LoVo (cell line): Measurements from ENCODE around the gene MFSD8.
"Not testable (repeated sequence)": the region's sequence is repeated elsewhere in the genome, so short reads cannot be mapped to it uniquely, and the experiment has no call there.

Source experiments
- DNase-seq: peaks from one replicate; pipeline ENCODE4 v3.0.0-alpha.2; 2016; ENCODE audit warnings: low spot score

MFSD8 gene

DNA sequence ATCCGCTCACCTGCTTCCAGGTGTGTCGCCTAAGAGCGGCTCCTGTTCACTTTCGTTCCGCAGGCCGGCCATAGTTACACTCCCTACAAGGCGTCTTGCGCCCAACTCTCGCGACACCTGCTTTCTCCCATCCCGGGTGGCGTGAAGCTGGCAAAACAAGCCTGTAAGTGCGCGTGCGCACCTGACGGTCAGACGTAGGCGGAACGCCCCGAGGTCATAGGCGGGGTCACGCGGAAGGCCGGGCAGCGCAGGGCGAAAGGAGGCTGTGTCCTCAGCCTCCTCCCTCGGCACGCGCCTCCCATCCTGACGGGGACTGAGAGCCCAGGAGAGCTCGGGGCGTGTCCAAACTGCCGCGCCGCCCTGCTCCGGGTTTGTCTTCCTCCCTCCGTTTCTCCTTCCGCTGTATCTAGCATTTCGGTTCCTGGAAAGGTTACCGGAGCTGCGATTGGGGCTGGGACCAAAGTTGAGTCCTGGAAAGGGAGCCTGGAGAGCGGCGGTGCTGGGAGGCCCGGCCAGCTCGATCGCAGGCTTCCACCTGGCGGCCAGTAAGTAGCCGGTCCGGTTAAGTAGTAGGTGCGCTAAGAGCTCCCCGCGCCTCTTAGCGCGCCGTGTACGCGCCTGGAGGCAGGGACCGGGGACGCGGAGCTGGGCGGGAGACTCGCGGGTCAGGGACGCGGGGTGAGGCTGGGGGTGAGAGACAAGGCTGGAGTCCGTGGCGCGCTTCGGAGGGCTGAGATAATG, at the start of gene MFSD8, which contains the start of gene ABHD18:
Gene MFSD8, minus strand, starts transcription at position 112 of the 741 bp plus-strand sequence. Its CDS starts 40 bp downstream, at position 72.
Gene ABHD18, plus strand, starts transcription at position 345 of the 741 bp plus-strand sequence. CDS start 17,550 bp downstream, outside the sequence.
- peak; percentile 100 for DNase-seq

GRCh38 chr4:128009428-128009827, 44.5 kb upstream of the MFSD8 start:
- DNase-seq = no peak

GRCh38 chr4:128006592-128006991, 41.6 kb upstream of the MFSD8 start:
- no peak for DNase-seq

GRCh38 chr4:127997534-127998388, 32.8 kb upstream of the MFSD8 start:
- no peak for DNase-seq

- not testable (repeated sequence) for DNase-seq
Measured at GRCh38 chr4:127996521-127996920, 31.5 kb upstream of the MFSD8 start.

DNA sequence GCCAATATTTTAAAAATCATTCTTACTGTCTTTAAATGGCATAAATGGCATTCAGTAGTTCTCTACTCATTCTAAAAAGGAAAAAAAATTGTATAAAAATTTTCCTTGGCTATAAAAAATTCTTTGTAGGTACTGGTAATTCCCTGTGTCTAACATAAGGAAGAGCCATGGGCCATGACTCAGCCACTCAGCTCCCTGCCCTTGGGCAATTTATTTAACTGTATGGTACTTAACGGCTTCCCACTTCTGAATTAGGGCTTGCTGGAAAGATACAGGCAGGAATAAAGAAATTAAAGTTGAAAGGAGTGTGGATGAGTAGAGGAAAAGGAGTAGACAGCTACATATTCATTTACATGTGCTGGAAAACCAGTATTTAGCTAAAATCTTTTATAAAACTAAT, 30.8 kb upstream of the MFSD8 start:
- DNase-seq = no peak

- DNase-seq = no peak
Measured at GRCh38 chr4:127993151-127993550, 28.2 kb upstream of the MFSD8 start.

- DNase-seq = no peak
Measured at GRCh38 chr4:127988638-127989037, 23.7 kb upstream of the MFSD8 start.

GRCh38 chr4:127985989-127986388, 21.0 kb upstream of the MFSD8 start:
- DNase-seq = no peak

DNA sequence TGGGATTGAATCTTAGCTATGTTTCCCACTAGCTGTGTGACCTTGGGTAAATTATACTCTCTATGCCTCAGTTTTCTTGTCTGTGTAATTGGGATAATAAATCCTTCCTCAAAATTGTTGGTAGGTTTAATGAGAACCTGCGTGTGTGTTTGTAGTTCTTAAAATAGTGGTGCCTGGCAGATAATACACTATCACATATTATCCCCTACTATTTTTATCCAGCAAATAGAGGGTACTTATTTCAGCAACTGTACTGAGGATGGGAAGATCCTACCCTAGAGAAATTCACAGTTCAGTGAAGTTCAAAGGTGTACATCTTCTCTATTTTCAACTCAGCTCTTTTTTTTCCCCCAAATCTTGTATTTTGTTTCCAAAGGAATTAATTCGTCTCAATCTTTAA, 17.5 kb upstream of the MFSD8 start:
- no peak for DNase-seq

DNA sequence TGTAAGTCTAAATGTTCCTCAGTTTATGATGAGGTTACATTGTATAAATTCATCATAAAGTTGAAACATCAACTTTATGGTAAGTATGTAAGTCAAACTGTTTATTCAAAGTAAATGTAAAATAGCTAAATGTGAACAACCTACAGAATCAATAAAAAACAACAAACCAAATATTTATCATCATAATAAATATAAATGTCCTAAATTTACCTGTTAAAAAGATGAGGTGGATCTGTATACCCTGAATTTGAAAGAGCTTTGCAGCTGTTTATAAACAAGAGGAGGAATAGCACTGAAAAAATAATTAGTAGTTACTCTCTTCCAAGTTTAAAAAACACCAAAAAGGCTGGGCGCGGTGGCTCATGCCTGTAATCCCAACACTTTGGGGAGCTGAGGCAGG, 14.0 kb upstream of the MFSD8 start:
- DNase-seq = no peak

- DNase-seq = no peak
Measured at GRCh38 chr4:127975121-127975770, 10.3 kb upstream of the MFSD8 start.

- DNase-seq = not testable (repeated sequence)
Measured at GRCh38 chr4:127970925-127971324, 6.0 kb upstream of the MFSD8 start.

GRCh38 chr4:127968586-127968985, 3.6 kb upstream of the MFSD8 start:
- no peak for DNase-seq

GRCh38 chr4:127967141-127967775, 2.3 kb upstream of the MFSD8 start:
- no peak for DNase-seq

DNA sequence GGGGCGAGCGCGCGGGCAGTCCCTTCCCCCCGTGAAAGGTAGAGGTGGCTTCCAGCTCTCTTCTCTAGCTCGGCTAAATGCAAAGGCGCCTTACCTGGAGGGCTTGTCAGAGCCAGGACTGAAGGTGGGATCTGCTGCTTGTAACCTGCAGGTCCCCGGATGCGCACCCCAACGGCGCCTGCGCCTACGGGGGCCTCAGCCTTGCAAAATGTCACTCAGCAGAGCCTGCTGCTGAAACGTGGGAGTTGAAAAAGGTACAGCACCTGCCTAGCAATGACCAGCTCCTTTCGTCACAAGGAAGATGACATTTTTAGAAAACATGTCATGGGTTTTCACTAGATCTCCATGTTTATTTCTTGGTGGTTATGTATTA, 816 bp upstream of the MFSD8 start:
- peak; percentile 67 for DNase-seq

DNA sequence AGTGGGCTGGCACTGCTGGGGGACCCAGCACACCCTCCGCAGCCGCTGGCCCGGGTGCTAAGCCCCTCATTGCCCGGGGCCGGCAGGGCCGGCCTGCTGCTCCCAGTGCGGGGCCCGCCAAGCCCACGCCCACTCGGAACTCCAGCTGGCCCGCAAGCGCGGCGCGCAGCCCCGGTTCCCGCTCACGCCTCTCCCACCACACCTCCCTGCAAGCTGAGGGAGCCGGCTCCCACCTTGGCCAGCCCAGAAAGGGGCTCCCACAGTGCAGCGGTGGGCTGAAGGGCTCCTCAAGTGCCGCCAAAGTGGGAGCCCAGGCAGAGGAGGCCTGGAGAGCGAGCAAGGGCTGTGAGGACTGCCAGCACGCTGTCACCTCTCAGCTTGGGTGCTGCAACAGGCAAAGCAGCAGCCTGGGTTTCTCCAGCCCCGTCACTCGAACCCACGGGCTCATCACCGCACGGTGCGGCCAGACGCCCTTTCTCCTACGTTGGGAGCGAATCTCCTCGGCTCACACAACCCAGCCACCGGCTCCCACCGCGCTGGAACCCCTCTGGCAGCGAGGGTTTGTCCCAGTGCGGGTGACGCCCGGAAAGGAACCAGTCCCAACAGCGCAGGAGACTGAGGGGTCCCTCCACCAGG, 429 bp downstream of the MFSD8 start:
- DNase-seq = not testable (repeated sequence)

GRCh38 chr4:127963633-127964398, 1.2 kb downstream of the MFSD8 start:
- DNase-seq = not testable (repeated sequence)

DNA sequence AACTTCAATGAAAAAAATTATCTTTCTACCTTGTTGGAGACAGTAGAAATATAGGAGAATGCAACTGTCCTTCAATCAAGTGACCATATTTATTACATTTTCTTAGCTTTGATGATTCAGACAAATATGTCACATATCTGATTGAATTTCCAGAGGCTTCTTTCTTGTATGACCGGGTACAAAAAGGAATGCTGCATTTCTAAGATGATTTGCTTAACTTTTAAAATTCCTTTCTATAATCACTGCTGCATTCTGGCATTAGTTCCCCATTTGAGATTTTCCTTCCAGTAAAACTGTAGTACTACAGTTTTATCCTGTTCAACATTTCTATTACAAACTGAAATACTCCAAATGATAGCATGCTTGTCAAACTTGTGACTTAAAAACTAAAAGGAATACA, 5.2 kb downstream of the MFSD8 start:
- DNase-seq = no peak

DNA sequence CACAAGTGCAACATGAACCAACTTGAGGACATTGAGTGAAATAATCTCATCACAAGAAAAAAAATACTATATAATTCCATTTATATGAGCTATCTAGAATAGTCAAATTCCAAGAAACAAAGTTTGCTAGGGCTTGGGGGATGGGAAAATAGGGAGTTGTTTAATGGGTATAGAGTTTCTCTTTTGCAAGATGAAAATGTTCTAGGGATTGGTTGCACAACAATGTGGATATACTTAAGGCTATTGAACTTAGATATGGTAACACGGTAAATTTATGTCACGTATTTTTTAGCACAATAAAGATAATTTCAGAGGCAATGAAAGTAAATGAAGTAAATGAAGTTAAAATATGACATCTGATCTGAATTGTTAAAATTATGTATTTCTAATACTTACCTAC, 7.9 kb downstream of the MFSD8 start:
- no peak for DNase-seq

GRCh38 chr4:127936974-127937373, 28.0 kb downstream of the MFSD8 start:
- DNase-seq = no peak
